Naive thymus-derived CD4-positive, alpha-beta T cell (primary cell): Measurements from ENCODE around the gene KBTBD2. TPM values are rescaled to one million over a fixed set of nuclear protein-coding genes. Genes with fewer than 3 reads are reported as not detected.

ENCODE experiments used
- ATAC-seq: fragments of 150-1000 bp; cut with Tn5 transposase; 2 replicates; pipeline ENCODE4 v1.10.0; 2021; ENCODE audit warnings: mild to moderate bottlenecking, moderate library complexity
- CTCF ChIA-PET: fragments of 350-600 bp; sonication (Branson Sonifier 250); formaldehyde crosslinking; loops from one replicate; lab custom pipeline; 2021; ENCODE audit warnings: antibody characterized with exemption; lab: Charles Lee
- POLR2A ChIA-PET: fragments of 350-600 bp; sonication (Branson Sonifier 250); formaldehyde crosslinking; loops from one replicate; lab custom pipeline; 2021; ENCODE audit warnings: antibody characterized with exemption, inconsistent platforms; lab: Charles Lee
- DNase-seq, 9 donors: peaks; one replicate each; pipeline versions ENCODE4 v3.0.0 to v3.0.0-alpha.2; 2020 to 2022; ENCODE audit warnings: mixed read lengths in 1 of 9
- H3K27ac ChIP-seq: one replicate; pipeline ENCODE4 v1.7.0; 2013; ENCODE audit warnings: mild to moderate bottlenecking, low read depth, low read length, moderate library complexity
- H3K27me3 ChIP-seq, 2 donors: one replicate each; pipeline ENCODE4 v1.7.0; 2013; ENCODE audit warnings: low read length in 2 of 2, mild to moderate bottlenecking in 2 of 2, moderate library complexity in 2 of 2; ENCODE audit not compliant: control insufficient read depth in 2 of 2, insufficient read depth in 2 of 2
- H3K36me3 ChIP-seq, 3 experiments: 1 replicate in 2 of 3; 2 replicates in 1 of 3; pipeline ENCODE4 v1.7.0; 2013; ENCODE audit warnings: low read length in 3 of 3, mild to moderate bottlenecking in 3 of 3, moderate library complexity in 1 of 3; ENCODE audit not compliant: insufficient read depth in 3 of 3, control insufficient read depth in 2 of 3
- H3K4me1 ChIP-seq, 2 donors: one replicate each; pipeline ENCODE4 v1.7.0; 2013; ENCODE audit warnings: low read length in 2 of 2, mild to moderate bottlenecking in 2 of 2, moderate library complexity in 1 of 2; ENCODE audit not compliant: control insufficient read depth in 2 of 2, insufficient read depth in 2 of 2
- H3K4me3 ChIP-seq: 2 replicates; pipeline ENCODE4 v1.7.0; 2013; ENCODE audit warnings: mild to moderate bottlenecking, low read length
- H3K9me3 ChIP-seq, 3 experiments: 1 replicate in 2 of 3; 2 replicates in 1 of 3; pipeline ENCODE4 v1.7.0; 2013; ENCODE audit warnings: low read length in 3 of 3; ENCODE audit not compliant: control insufficient read depth in 2 of 3
- H3K27ac Mint-ChIP-seq, 9 donors: one replicate each; pipeline ENCODE4 v1.8.0; 2020 to 2022; ENCODE audit warnings: mixed read lengths in 9 of 9, mild to moderate bottlenecking in 8 of 9, moderate library complexity in 5 of 9, inconsistent platforms in 2 of 9
- H3K27me3 Mint-ChIP-seq, 5 donors: one replicate each; pipeline ENCODE4 v1.8.0; 2021 to 2022; ENCODE audit warnings: mixed read lengths in 5 of 5, mild to moderate bottlenecking in 1 of 5
- H3K36me3 Mint-ChIP-seq, 5 donors: one replicate each; pipeline ENCODE4 v1.8.0; 2020 to 2022; ENCODE audit warnings: mixed read lengths in 5 of 5, mild to moderate bottlenecking in 3 of 5, inconsistent platforms in 1 of 5
- H3K4me1 Mint-ChIP-seq, 7 donors: one replicate each; pipeline ENCODE4 v1.8.0; 2020 to 2022; ENCODE audit warnings: mixed read lengths in 7 of 7, mild to moderate bottlenecking in 3 of 7, inconsistent platforms in 1 of 7
- H3K4me3 Mint-ChIP-seq, 10 donors: one replicate each; pipeline ENCODE4 v1.8.0; 2020 to 2022; ENCODE audit warnings: mild to moderate bottlenecking in 10 of 10, mixed read lengths in 10 of 10, moderate library complexity in 6 of 10, inconsistent platforms in 2 of 10
- H3K9me3 Mint-ChIP-seq, 11 donors: one replicate each; pipeline ENCODE4 v1.8.0; 2020 to 2022; ENCODE audit warnings: mixed read lengths in 11 of 11, mild to moderate bottlenecking in 4 of 11, inconsistent platforms in 1 of 11, moderate library complexity in 1 of 11
- intact Hi-C, 2 donors: fragments of 100-400 bp; cut with micrococcal nuclease; formaldehyde crosslinking; loops; one replicate each; pipeline ENCODE4 v1.15.1; 2023
- polyA plus RNA-seq, 2 donors: library from polyadenylated mRNA; unstranded; fragments of 300-500 nt; fragmentation: Illumina TruSeq; gene quantifications; one replicate each; pipeline ENCODE4 v1.2.3, GENCODE V29; 2021
- total RNA-seq, 6 experiments: library from RNA in 5 of 6; stranded (reverse) in 5 of 6; gene quantifications; 1 replicate in 5 of 6; 2 replicates in 1 of 6; pipeline ENCODE4 v1.2.3 and lab custom pipeline; 2021 to 2026

KBTBD2 gene
- total and polyA plus RNA-seq, 7 experiments from 2014 or later = 18.4 to 116 (median 62.7) TPM

DNA sequence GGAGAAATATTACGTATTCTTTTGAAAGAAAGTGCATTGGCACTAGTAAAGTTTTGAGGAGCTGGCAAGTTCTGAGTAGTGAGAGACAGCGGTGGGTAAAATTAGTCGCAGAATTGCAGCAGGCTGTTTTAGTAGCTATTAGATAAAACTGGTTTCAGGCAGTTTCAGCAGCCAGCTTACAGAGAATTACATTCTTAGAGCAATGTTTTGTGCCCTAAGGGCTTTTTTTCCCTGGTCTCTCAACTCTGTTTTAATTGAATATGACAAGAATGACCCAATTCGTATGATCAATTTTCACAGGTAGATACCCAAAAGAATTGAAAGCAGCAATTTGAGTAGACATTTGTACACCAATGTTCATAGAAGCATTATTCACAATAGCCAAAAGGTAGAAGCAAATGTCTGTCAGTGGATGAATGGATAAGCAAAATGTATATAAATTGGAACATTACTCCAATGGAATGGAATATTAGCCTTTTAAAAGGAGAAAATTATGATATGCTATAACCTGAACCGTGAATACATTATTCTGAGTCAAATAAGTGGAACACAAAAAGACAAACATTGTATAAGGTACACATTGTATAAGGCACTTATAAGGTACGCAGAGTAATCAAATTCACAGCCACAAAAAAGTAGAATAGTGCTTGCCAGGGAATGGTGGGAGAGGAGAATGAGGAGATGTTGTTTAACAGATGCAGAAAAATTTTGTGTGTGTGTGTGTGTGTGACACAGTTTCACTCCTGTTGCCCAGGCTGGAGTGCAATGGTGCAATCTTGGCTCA lies 5.2 kb upstream of the KBTBD2 start:
- ATAC-seq (no peak), DNase-seq (no peak)
- ChIA-PET POLR2A (no interaction called here), CTCF (no interaction called here)
- H3K9me3 ChIP-seq = no peaks in the 10 kb centered on the region
- Mint-ChIP-seq H3K4me3 (no peak overlapping the region), H3K4me1 (peaks cover 8 to 30% (median 18%) of the 10 kb centered on the region in 7 donors), H3K9me3 (peaks cover 0 to 1% (median 0%) of the 10 kb centered on the region in 11 donors), H3K27ac (peak overlapping the region in 1 of 9 donors; percentile 25), H3K27me3 (no peaks in the 10 kb centered on the region), H3K36me3 (no peaks in the 10 kb centered on the region)
- H3K36me3 ChIP-seq = no peaks in the 10 kb centered on the region
- intact Hi-C loops = no loop called here
- H3K4me1 ChIP-seq = peaks cover 8 to 15% of the 10 kb centered on the region in 2 donors
- no peak overlapping the region for H3K27ac ChIP-seq
- no peaks in the 10 kb centered on the region for H3K27me3 ChIP-seq
- no peak overlapping the region for H3K4me3 ChIP-seq

GRCh38 chr7:32894171-32894570 lies 2.6 kb upstream of the KBTBD2 start:
- DNase-seq (no peak), ATAC-seq (no peak)
- Histone ChIP-seq H3K27ac (peak overlapping the region; percentile 97), H3K27me3 (no peaks in the 10 kb centered on the region), H3K4me3 (no peak overlapping the region), H3K4me1 (peaks cover 14 to 23% of the 10 kb centered on the region in 2 donors), H3K36me3 (no peaks in the 10 kb centered on the region), H3K9me3 (no peaks in the 10 kb centered on the region)
- peak overlapping the region in 6 of 9 donors; percentile 98 to 99 (median 99) for H3K27ac Mint-ChIP-seq
- H3K4me3 Mint-ChIP-seq = no peak overlapping the region
- POLR2A ChIA-PET = interaction anchor here (0.7 to 6.4 kb wide), 6 partner anchors 7 to 216 kb away, joined by 3 to 78 read pairs (median 24); no protein-coding TSS in a partner anchor
- peaks cover 13 to 41% (median 26%) of the 10 kb centered on the region in 7 donors for H3K4me1 Mint-ChIP-seq
- H3K27me3 Mint-ChIP-seq = peaks cover 0 to 2% (median 0%) of the 10 kb centered on the region in 5 donors
- peaks cover 0 to 3% (median 0%) of the 10 kb centered on the region in 11 donors for H3K9me3 Mint-ChIP-seq
- CTCF ChIA-PET = interaction anchor here (1.4 to 5.0 kb wide), 4 partner anchors 11 to 48 kb away, joined by 3 to 21 read pairs (median 10); no protein-coding TSS in a partner anchor
- intact Hi-C loops = loop anchor here in 1 of 2 donors (5.0 kb wide), 2 partner anchors 47 to 213 kb away; partner anchors contain the start of gene RP9
- peaks cover 0 to 5% (median 0%) of the 10 kb centered on the region in 5 donors for H3K36me3 Mint-ChIP-seq

DNA sequence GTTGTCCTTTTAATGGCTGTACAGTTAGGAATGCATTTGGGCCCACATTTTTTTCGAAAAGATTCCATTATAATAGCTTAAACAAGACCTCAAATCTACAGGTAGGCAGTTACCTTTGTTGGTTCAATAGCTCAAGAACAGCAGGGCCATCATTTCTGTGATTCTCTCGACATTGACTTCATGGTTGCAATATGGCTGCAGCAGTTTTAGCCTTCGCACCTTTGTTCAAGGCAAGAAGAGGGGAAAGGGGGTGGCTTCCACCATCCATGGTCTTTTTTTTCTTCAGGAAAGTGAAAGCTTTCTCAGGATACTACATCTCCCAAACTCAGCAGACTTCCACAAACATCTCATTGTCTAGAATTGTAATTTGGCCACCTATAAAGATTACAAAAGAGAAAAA lies 2.2 kb upstream of the KBTBD2 start:
- H3K36me3 ChIP-seq = no peaks in the 10 kb centered on the region
- POLR2A ChIA-PET = interaction anchor here (0.9 to 6.4 kb wide), 8 partner anchors 7 to 169 kb away, joined by 3 to 78 read pairs (median 14); partner anchors contain the start of gene NT5C3A
- no peak for ATAC-seq

DNA sequence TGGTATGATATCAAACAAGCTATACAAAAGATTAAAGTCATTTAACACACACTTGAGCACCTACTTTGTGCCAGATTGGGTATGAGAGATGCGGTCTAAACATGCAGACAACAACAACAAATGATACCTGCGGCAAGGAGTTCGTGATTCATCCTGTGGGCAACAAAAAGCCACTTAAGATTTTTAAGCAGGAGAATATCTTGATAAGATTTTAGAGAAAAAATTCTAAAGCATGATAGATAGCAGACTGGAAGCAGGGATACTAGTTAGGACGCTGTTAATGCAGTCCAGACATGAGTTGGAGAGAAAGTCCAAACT lies 1.6 kb upstream of the KBTBD2 start:
- CTCF ChIA-PET = interaction anchor here (1.0 to 5.0 kb wide), 4 partner anchors 12 to 403 kb away, joined by 5 to 21 read pairs (median 12); partner anchors contain the start of gene LSM5

More for the DNA sequence above, 2.2 kb upstream of the KBTBD2 start:
- H3K4me1 ChIP-seq = peaks cover 16 to 23% of the 10 kb centered on the region in 2 donors
- DNase-seq = no peak
- H3K9me3 Mint-ChIP-seq = peaks cover 0 to 3% (median 0%) of the 10 kb centered on the region in 11 donors
- peak overlapping the region in 5 of 10 donors; percentile 10 to 96 (median 90) for H3K4me3 Mint-ChIP-seq
- H3K9me3 ChIP-seq = no peaks in the 10 kb centered on the region
- H3K27ac Mint-ChIP-seq = peak overlapping the region; percentile 97 to 100 (median 99)
- H3K4me3 ChIP-seq = no peak overlapping the region
- H3K27me3 Mint-ChIP-seq = peaks cover 0 to 2% (median 0%) of the 10 kb centered on the region in 5 donors
- CTCF ChIA-PET = interaction anchor here (1.4 to 5.0 kb wide), 4 partner anchors 11 to 49 kb away, joined by 3 to 21 read pairs (median 12); no protein-coding TSS in a partner anchor
- no peaks in the 10 kb centered on the region for H3K27me3 ChIP-seq
- peaks cover 0 to 6% (median 1%) of the 10 kb centered on the region in 5 donors for H3K36me3 Mint-ChIP-seq
- H3K4me1 Mint-ChIP-seq = peaks cover 17 to 45% (median 30%) of the 10 kb centered on the region in 7 donors
- peak overlapping the region; percentile 97 for H3K27ac ChIP-seq
- intact Hi-C loops = loop anchor here in 1 of 2 donors (5.0 kb wide), 2 partner anchors 46 to 214 kb away; partner anchors contain the start of gene RP9

DNA sequence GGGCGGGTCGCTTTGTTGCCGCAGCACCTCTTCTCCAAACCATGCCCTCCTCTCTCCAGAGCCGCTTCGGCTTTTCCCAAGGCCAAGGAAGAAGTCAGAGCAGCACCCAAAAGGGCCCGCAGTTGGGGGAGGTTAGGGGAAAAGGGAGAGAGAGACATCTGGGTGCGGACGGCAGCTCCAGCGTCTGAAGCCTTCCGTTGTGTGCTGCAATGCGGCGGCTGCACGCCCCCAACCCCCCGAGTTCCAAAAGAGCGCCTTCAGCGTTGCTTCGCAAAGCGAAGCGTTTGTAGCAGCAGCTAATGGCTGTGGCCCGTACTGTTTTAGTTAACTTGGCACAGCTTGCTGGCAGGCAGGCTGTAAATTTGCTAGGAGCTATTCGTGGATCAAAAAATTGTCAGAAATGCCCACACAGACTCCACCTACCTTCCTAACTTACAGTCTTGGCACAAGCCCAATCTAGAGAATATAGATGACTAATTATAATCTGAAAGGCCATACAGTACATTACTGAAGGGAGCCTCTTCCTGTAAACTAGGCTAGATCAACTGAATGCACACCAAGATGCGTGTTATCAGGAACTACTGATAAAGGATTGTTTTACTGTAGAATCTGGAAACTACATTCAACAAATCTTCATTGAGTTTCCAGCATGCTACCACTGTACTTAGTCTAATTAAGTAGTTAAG lies 1.1 kb upstream of the KBTBD2 start:
- no peaks in the 10 kb centered on the region for H3K9me3 ChIP-seq
- Mint-ChIP-seq H3K4me1 (peaks cover 24 to 53% (median 40%) of the 10 kb centered on the region in 7 donors), H3K27ac (peak overlapping the region; percentile 97 to 100 (median 99)), H3K4me3 (peak overlapping the region; percentile 89 to 97 (median 95)), H3K27me3 (peaks cover 0 to 2% (median 0%) of the 10 kb centered on the region in 5 donors), H3K36me3 (peaks cover 0 to 9% (median 4%) of the 10 kb centered on the region in 5 donors), H3K9me3 (peaks cover 0 to 3% (median 0%) of the 10 kb centered on the region in 11 donors)
- peak overlapping the region; percentile 97 for H3K27ac ChIP-seq
- DNase-seq (peak; percentile 39 to 68 (median 60)), ATAC-seq (peak; percentile 1)
- intact Hi-C loops = loop anchor here (1.0 to 5.0 kb wide), 9 partner anchors 13 to 402 kb away; partner anchors contain the start of genes AVL9 (in 2 of the 2), BBS9 (in 2 of the 2), LSM5 (in 1 of the 2) and RP9 (in 1 of the 2)
- no peaks in the 10 kb centered on the region for H3K36me3 ChIP-seq
- POLR2A ChIA-PET = interaction anchor here (0.9 to 6.4 kb wide), 12 partner anchors 8 to 397 kb away, joined by 3 to 78 read pairs (median 6); partner anchors contain the start of genes AVL9 and NT5C3A
- no peaks in the 10 kb centered on the region for H3K27me3 ChIP-seq
- CTCF ChIA-PET = interaction anchor here (1.0 to 5.0 kb wide), 4 partner anchors 12 to 403 kb away, joined by 5 to 21 read pairs (median 12); partner anchors contain the start of gene LSM5
- H3K4me1 ChIP-seq = peaks cover 23 to 25% of the 10 kb centered on the region in 2 donors
- H3K4me3 ChIP-seq = peak overlapping the region; percentile 87

More for the DNA sequence above, 1.6 kb upstream of the KBTBD2 start:
- intact Hi-C loops = loop anchor here in 1 of 2 donors (5.0 kb wide), 2 partner anchors 46 to 214 kb away; partner anchors contain the start of gene RP9
- no peak for ATAC-seq
- peaks cover 20 to 50% (median 35%) of the 10 kb centered on the region in 7 donors for H3K4me1 Mint-ChIP-seq
- peaks cover 0 to 9% (median 4%) of the 10 kb centered on the region in 5 donors for H3K36me3 Mint-ChIP-seq
- Histone ChIP-seq H3K4me3 (peak overlapping the region; percentile 87), H3K4me1 (peaks cover 21 to 23% of the 10 kb centered on the region in 2 donors), H3K27me3 (no peaks in the 10 kb centered on the region), H3K9me3 (no peaks in the 10 kb centered on the region), H3K36me3 (no peaks in the 10 kb centered on the region), H3K27ac (peak overlapping the region; percentile 97)
- H3K27ac Mint-ChIP-seq = peak overlapping the region; percentile 97 to 100 (median 99)
- peaks cover 0 to 3% (median 0%) of the 10 kb centered on the region in 11 donors for H3K9me3 Mint-ChIP-seq
- no peak for DNase-seq
- H3K4me3 Mint-ChIP-seq = peak overlapping the region in 8 of 10 donors; percentile 89 to 97 (median 94)
- H3K27me3 Mint-ChIP-seq = peaks cover 0 to 2% (median 0%) of the 10 kb centered on the region in 5 donors
- POLR2A ChIA-PET = interaction anchor here (0.9 to 6.4 kb wide), 8 partner anchors 8 to 169 kb away, joined by 3 to 78 read pairs (median 19); partner anchors contain the start of gene NT5C3A
